SK-N-MC (cell line): Measurements from ENCODE around the gene CALD1.

Experiments used
- EZH2 ChIP-seq: fragments of 200-600 bp; sonication (generic); IDR thresholded peaks from one replicate; pipeline ENCODE4 v1.6.1; 2017; ENCODE audit warnings: antibody characterized with exemption
- POLR2AphosphoS5 ChIP-seq: IDR thresholded peaks from 2 replicates; pipeline ENCODE4 v1.6.1; 2012; ENCODE audit warnings: mild to moderate bottlenecking, low read depth, low read length, borderline replicate concordance

- TF ChIP-seq EZH2 = no peak
- no peak for TF ChIP-seq POLR2AphosphoS5
These were observed 120.3 kb downstream of the CALD1 start for GRCh38 chr7:134899729-134900128.
